Esophagus muscularis mucosa (tissue), 4 donors: ENCODE results near the gene PROSER3. TPM values are rescaled to one million over a fixed set of nuclear protein-coding genes. Genes with fewer than 3 reads are reported as not detected.

Experiments
- DNase-seq: peaks from one replicate; pipeline ENCODE4 v3.0.0-alpha.2; 2017; ENCODE audit errors: extremely low spot score
- H3K27ac ChIP-seq, 4 donors: fragments of 200-600 bp; sonication (generic); replicated peaks in 1 of 4; 1 replicate in 3 of 4; 2 replicates in 1 of 4; pipeline ENCODE4 v1.5.1; 2016 to 2019; ENCODE audit warnings: mild to moderate bottlenecking in 1 of 4
- H3K27me3 ChIP-seq, 4 donors: fragments of 200-600 bp; sonication (generic); one replicate each; pipeline versions ENCODE4 v1.5.1 to v1.6.0; 2016 to 2019
- H3K36me3 ChIP-seq, 4 donors: fragments of 200-600 bp; sonication (generic); one replicate each; pipeline ENCODE4 v1.5.1; 2016 to 2019
- H3K4me1 ChIP-seq, 4 donors: fragments of 200-600 bp; sonication (generic); one replicate each; pipeline ENCODE4 v1.5.1; 2016 to 2019
- H3K4me3 ChIP-seq, 4 donors: fragments of 200-600 bp; sonication (generic); 1 replicate in 2 of 4; 2 replicates in 2 of 4; pipeline ENCODE4 v1.5.1; 2016 to 2019; ENCODE audit warnings: mild to moderate bottlenecking in 4 of 4, moderate library complexity in 1 of 4
- H3K9me3 ChIP-seq, 4 donors: fragments of 200-600 bp; sonication (generic); 1 replicate in 3 of 4; 2 replicates in 1 of 4; pipeline ENCODE4 v1.5.1; 2016 to 2019
- EP300 ChIP-seq: sonication (generic); formaldehyde crosslinking; IDR thresholded peaks from one replicate; pipeline ENCODE4 v1.6.1; 2017; ENCODE audit warnings: antibody characterized with exemption
- POLR2A ChIP-seq: fragments of 450-650 bp; IDR thresholded peaks from one replicate; pipeline ENCODE4 v1.6.1; 2017; ENCODE audit warnings: antibody characterized with exemption, moderate library complexity, mild to moderate bottlenecking, low read depth
- POLR2AphosphoS5 ChIP-seq, 2 donors: sonication (generic); formaldehyde crosslinking; IDR thresholded peaks; one replicate each; pipeline ENCODE4 v1.6.1; 2017; ENCODE audit warnings: antibody characterized with exemption in 2 of 2
- WGBS: methylation state at CpG from one replicate; pipeline ENCODE4 v1.1.5; 2018; 5-methylcytosine and 5-hydroxymethylcytosine counted together
- intact Hi-C: fragments of 100-400 bp; cut with DNase I; formaldehyde crosslinking; loops from one replicate; pipeline ENCODE4 v1.15.1; 2023
- total RNA-seq, 4 donors: library from RNA; depleted of rRNA; stranded (reverse); fragments of >200 nt; gene quantifications; one replicate each; pipeline versions ENCODE4 v1.1.0 to v1.2.1, GENCODE V29; 2016
- TF ChIP-seq, protein P1 (sequence below), 3 experiments: fragments of 200-600 bp in 2 of 3; fragments of 450-650 bp in 1 of 3; sonication (generic) in 2 of 3; IDR thresholded peaks; one replicate each; pipeline ENCODE4 v1.5.1; 2017 to 2019; ENCODE audit warnings: antibody characterized with exemption in 3 of 3, mild to moderate bottlenecking in 2 of 3, moderate library complexity in 1 of 3

The PROSER3 gene
- total RNA-seq, 4 donors from 2014 or later, result 5.6 to 8.7 (median 7.1) TPM

DNA sequence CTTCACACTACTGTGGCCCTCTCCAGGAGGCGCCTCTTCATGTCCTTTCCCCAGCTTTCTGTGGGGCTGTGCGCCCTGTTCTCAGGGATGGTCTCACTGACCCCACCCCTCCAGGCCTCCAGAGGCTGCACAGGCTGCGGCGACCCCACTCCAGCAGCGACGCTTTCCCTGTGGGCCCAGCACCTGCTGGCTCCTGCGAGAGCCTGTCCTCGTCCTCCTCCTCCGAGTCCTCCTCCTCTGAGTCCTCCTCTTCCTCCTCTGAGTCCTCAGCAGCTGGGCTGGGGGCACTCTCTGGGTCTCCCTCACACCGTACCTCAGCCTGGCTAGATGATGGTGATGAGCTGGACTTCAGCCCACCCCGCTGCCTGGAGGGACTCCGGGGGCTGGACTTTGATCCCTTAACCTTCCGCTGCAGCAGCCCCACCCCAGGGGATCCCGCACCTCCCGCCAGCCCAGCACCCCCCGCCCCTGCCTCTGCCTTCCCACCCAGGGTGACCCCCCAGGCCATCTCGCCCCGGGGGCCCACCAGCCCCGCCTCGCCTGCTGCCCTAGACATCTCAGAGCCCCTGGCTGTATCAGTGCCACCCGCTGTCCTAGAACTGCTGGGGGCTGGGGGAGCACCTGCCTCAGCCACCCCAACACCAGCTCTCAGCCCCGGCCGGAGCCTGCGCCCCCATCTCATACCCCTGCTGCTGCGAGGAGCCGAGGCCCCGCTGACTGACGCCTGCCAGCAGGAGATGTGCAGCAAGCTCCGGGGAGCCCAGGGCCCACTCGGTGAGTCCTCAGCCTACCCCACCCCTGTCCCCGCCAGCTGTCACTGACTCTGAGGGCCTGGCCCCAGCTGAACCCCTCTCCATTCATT, 28.6 kb downstream of the PROSER3 start:
- Histone ChIP-seq H3K27me3 (peaks cover 0 to 10% (median 0%) of the 10 kb centered on the region in 4 donors), H3K4me3 (no peak overlapping the region), H3K4me1 (no peaks in the 10 kb centered on the region), H3K9me3 (no peaks in the 10 kb centered on the region), H3K36me3 (peaks cover 0 to 52% (median 24%) of the 10 kb centered on the region in 4 donors), H3K27ac (no peak overlapping the region)
- TF ChIP-seq POLR2A (no peak), EP300 (no peak), POLR2AphosphoS5 (IDR thresholded peaks at IDR 0.05) (no peak)
- TF ChIP-seq, protein P1, sequence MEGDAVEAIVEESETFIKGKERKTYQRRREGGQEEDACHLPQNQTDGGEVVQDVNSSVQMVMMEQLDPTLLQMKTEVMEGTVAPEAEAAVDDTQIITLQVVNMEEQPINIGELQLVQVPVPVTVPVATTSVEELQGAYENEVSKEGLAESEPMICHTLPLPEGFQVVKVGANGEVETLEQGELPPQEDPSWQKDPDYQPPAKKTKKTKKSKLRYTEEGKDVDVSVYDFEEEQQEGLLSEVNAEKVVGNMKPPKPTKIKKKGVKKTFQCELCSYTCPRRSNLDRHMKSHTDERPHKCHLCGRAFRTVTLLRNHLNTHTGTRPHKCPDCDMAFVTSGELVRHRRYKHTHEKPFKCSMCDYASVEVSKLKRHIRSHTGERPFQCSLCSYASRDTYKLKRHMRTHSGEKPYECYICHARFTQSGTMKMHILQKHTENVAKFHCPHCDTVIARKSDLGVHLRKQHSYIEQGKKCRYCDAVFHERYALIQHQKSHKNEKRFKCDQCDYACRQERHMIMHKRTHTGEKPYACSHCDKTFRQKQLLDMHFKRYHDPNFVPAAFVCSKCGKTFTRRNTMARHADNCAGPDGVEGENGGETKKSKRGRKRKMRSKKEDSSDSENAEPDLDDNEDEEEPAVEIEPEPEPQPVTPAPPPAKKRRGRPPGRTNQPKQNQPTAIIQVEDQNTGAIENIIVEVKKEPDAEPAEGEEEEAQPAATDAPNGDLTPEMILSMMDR (IDR thresholded peaks at IDR 0.05), result no peak
- DNase-seq, result no peak
- 90% methylated on average over 27 of the region's 31 CpGs for whole genome bisulfite sequencing
- intact Hi-C loops, result loop anchor here (10.0 kb wide), 1 partner anchor 68 kb away; the partner anchor contains the start of genes KIRREL2 and NPHS1

DNA sequence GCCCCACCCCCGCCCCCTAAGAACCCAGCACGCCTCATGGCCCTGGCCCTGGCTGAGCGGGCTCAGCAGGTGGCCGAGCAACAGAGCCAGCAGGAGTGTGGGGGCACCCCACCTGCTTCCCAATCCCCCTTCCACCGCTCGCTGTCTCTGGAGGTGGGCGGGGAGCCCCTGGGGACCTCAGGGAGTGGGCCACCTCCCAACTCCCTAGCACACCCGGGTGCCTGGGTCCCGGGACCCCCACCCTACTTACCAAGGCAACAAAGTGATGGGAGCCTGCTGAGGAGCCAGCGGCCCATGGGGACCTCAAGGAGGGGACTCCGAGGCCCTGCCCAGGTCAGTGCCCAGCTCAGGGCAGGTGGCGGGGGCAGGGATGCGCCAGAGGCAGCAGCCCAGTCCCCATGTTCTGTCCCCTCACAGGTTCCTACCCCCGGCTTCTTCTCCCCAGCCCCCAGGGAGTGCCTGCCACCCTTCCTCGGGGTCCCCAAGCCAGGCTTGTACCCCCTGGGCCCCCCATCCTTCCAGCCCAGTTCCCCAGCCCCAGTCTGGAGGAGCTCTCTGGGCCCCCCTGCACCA, 29.3 kb downstream of the PROSER3 start:
- Histone ChIP-seq H3K9me3 (no peaks in the 10 kb centered on the region), H3K27ac (no peak overlapping the region), H3K4me1 (no peaks in the 10 kb centered on the region), H3K36me3 (peaks cover 0 to 45% (median 17%) of the 10 kb centered on the region in 4 donors), H3K27me3 (peaks cover 0 to 10% (median 0%) of the 10 kb centered on the region in 4 donors), H3K4me3 (no peak overlapping the region)
- WGBS, result 89% methylated on average over 12 of the region's 15 CpGs
- no peak for DNase-seq
- intact Hi-C loops, result loop anchor here (10.0 kb wide), 1 partner anchor 67 kb away; the partner anchor contains the start of genes KIRREL2 and NPHS1
- TF ChIP-seq, protein P1 (IDR thresholded peaks at IDR 0.05), result no peak
- TF ChIP-seq EP300 (no peak), POLR2AphosphoS5 (IDR thresholded peaks at IDR 0.05) (no peak), POLR2A (no peak)

DNA sequence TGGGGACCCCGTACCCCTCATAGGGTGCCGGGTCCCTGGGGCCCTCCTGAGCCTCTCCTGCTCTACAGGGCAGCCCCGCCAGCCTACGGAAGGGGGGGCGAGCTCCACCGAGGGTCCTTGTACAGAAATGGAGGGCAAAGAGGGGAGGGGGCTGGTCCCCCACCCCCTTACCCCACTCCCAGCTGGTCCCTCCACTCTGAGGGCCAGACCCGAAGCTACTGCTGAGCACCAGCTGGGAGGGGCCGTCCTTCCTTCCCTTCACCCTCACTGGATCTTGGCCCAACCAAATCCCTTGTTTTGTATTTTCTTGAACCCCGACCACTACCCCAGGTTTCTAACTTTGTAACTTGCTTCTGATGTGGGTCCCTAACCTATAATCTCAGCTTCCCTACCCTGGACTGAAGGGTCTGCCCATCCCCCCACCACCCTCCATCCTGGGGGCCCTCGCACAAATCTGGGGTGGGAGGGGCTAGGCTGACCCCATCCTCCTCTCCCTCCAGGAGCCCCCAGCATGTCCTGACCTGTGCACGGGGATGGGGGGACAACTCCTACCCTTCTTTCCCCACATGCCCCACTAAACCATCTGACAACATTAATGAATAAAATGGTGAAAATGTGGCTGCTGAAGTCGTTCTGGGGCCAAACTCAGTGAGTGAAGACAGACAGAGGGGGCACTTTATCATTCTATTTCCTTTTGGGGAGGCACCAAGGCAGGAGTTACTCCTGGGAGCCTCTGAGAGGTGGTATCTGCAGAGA, 30.4 kb downstream of the PROSER3 start:
- no peak for DNase-seq
- H3K36me3 ChIP-seq, result peaks cover 0 to 35% (median 13%) of the 10 kb centered on the region in 4 donors
- intact Hi-C loops, result loop anchor here (10.0 kb wide), 1 partner anchor 66 kb away; the partner anchor contains the start of genes KIRREL2 and NPHS1
- no peak overlapping the region for H3K27ac ChIP-seq
- no peaks in the 10 kb centered on the region for H3K4me1 ChIP-seq
- TF ChIP-seq EP300, result no peak
- TF ChIP-seq, protein P1 (IDR thresholded peaks at IDR 0.05), result no peak
- H3K4me3 ChIP-seq, result no peak overlapping the region
- WGBS, result 81% methylated on average over 12 of the region's 12 CpGs
- H3K27me3 ChIP-seq, result peaks cover 0 to 15% (median 0%) of the 10 kb centered on the region in 4 donors
- no peaks in the 10 kb centered on the region for H3K9me3 ChIP-seq

DNA sequence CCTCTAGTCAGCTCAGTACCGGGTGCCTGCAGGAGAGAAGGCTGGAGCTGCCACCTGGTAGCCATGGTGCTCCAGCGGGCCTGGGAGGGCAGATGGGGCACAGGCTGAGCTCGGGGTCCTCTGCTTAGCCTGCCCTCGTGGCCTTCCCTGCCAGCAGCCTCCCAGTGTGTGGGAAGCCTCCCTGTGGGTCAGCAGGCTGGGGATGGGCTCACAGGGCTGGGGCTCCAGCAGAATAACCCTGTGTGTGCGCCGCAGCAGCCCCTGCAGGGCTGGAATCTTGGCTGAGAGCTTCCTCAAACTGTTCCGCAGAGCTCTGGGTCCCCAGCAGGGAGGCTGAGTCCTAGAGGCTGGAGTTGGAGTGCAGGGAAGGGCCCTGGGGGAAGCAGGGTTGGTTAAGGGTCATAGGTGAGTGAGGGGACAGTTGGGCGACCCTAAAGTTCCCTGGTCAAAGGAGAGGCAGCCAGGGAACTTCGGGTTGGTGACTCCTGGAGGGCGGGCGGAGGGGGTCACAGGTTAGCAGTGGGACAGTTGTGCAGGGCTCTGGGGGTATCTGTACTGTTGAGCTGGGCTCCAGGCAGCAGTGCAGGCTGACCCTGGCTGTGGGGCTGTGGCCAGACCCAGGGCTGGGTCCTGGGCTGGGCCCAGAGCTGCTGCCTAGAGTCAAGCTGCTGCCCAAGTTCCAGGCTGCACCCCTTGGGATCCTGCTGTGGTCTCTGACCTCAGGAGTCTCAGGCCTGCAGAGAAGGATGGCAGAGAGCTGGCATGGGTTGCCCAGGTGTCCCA, 31.4 kb downstream of the PROSER3 start:
- H3K27ac ChIP-seq, result no peak overlapping the region
- no peak overlapping the region for H3K4me3 ChIP-seq
- TF ChIP-seq POLR2AphosphoS5 (IDR thresholded peaks at IDR 0.05) (no peak), EP300 (no peak), POLR2A (no peak)
- TF ChIP-seq, protein P1 (IDR thresholded peaks at IDR 0.05), result no peak
- intact Hi-C loops, result loop anchor here (10.0 kb wide), 1 partner anchor 65 kb away; the partner anchor contains the start of genes KIRREL2 and NPHS1
- peaks cover 0 to 15% (median 0%) of the 10 kb centered on the region in 4 donors for H3K27me3 ChIP-seq
- DNase-seq, result no peak
- no peaks in the 10 kb centered on the region for H3K4me1 ChIP-seq
- H3K36me3 ChIP-seq, result peaks cover 0 to 25% (median 9%) of the 10 kb centered on the region in 4 donors
- H3K9me3 ChIP-seq, result no peaks in the 10 kb centered on the region
- WGBS, result 83% methylated on average over 4 of the region's 11 CpGs
